ENCODE data around the gene MYG1. TPM values are rescaled to one million over a fixed set of nuclear protein-coding genes. Genes with fewer than 3 reads are reported as not detected.

MYG1 gene
- total and polyA plus RNA-seq, 2 of the 13 experiments (the other 11 are each of a cell fraction or from before 2014, with no cell fraction given) = 38.6 to 58.0 TPM

- TF ChIP-seq STAT5B (CRISPR knock-in tag; IDR thresholded peaks at IDR 0.05) (no peak), THYN1 (CRISPR knock-in tag; IDR thresholded peaks at IDR 0.05; ENCODE audit: borderline replicate concordance, low read depth) (no peak), EEA1 (CRISPR knock-in tag; IDR thresholded peaks at IDR 0.05; ENCODE audit: borderline replicate concordance) (no peak), SP1 (IDR thresholded peaks at IDR 0.05) (no peak), SP1 (CRISPR knock-in tag; IDR thresholded peaks at IDR 0.05) (peak; percentile 66), ATM (IDR thresholded peaks at IDR 0.05; ENCODE audit: borderline replicate concordance) (no peak), ZNF773 (CRISPR knock-in tag; IDR thresholded peaks at IDR 0.05; ENCODE audit: borderline replicate concordance) (no peak), THRA (CRISPR knock-in tag; IDR thresholded peaks at IDR 0.05; ENCODE audit: borderline replicate concordance) (no peak; the same call in 1 of the 2 replicates), ZNF562 (CRISPR knock-in tag; IDR thresholded peaks at IDR 0.05; ENCODE audit: borderline replicate concordance) (no peak), RBAK (CRISPR knock-in tag; IDR thresholded peaks at IDR 0.05) (no peak), ARID3A (IDR thresholded peaks at IDR 0.05; ENCODE audit: low read depth, low read length) (no peak), GATAD1 (CRISPR knock-in tag; IDR thresholded peaks at IDR 0.05) (peak; percentile 68), ZUFSP (CRISPR knock-in tag; IDR thresholded peaks at IDR 0.05; ENCODE audit: borderline replicate concordance) (no peak), CHCHD3 (CRISPR knock-in tag; IDR thresholded peaks at IDR 0.05) (no peak), PAXIP1 (CRISPR knock-in tag; conservative IDR thresholded peaks at IDR 0.05) (no peak; the same call in 1 of the 2 replicates), MXD4 (CRISPR knock-in tag; IDR thresholded peaks at IDR 0.05) (peak; percentile 76; the same call in 1 of the 2 replicates), AFF4 (CRISPR knock-in tag; IDR thresholded peaks at IDR 0.05) (no peak)
These were observed 25.4 kb downstream of the MYG1 start (continued) for GRCh38 chr12:53324779-53325510.

Measured in HepG2 (cell line).